MCF 10A (cell line): ENCODE results near the gene SLC25A42. TPM values are rescaled to one million over a fixed set of nuclear protein-coding genes. Genes with fewer than 3 reads are reported as not detected.

Experiments used
- BruUV-seq: library from RNA; stranded (reverse); fragments of 400-500 nt; replicated peaks from 2 replicates; lab custom pipeline; 2021; lab: Mats Ljungman, UMichigan
- CTCF ChIA-PET: fragments of 300-600 bp; sonication (Branson Sonifier 250); formaldehyde crosslinking; extraction: SDS; loops from one replicate; lab custom pipeline; 2021; ENCODE audit warnings: antibody characterized with exemption, inconsistent platforms; lab: Yijun Ruan, JAX
- POLR2A ChIA-PET: fragments of 300-600, 350-650 bp; sonication (Branson Sonifier 250); formaldehyde crosslinking; extraction: SDS; loops from one replicate; lab custom pipeline; 2020; ENCODE audit warnings: antibody characterized with exemption, inconsistent platforms; lab: Yijun Ruan, JAX
- DNase-seq: peaks from one replicate; pipeline ENCODE4 v3.0.0-alpha.2; 2018; ENCODE audit not compliant: unreplicated experiment
- H3K27ac Mint-ChIP-seq: one replicate; pipeline ENCODE4 v1.8.0; 2022; ENCODE audit warnings: mild to moderate bottlenecking, low read depth, mixed read lengths; ENCODE audit not compliant: unreplicated experiment
- H3K27me3 Mint-ChIP-seq: one replicate; pipeline ENCODE4 v1.8.0; 2022; ENCODE audit warnings: mixed read lengths; ENCODE audit not compliant: insufficient read depth, unreplicated experiment
- H3K36me3 Mint-ChIP-seq: one replicate; pipeline ENCODE4 v1.8.0; 2022; ENCODE audit warnings: mild to moderate bottlenecking, moderate library complexity, mixed read lengths; ENCODE audit not compliant: insufficient read depth, unreplicated experiment
- H3K4me1 Mint-ChIP-seq: one replicate; pipeline ENCODE4 v1.8.0; 2022; ENCODE audit warnings: mixed read lengths; ENCODE audit not compliant: insufficient read depth, unreplicated experiment
- H3K4me3 Mint-ChIP-seq: one replicate; pipeline ENCODE4 v1.8.0; 2022; ENCODE audit warnings: mild to moderate bottlenecking, moderate library complexity, mixed read lengths; ENCODE audit not compliant: unreplicated experiment
- H3K9me3 Mint-ChIP-seq: one replicate; pipeline ENCODE4 v1.8.0; 2022; ENCODE audit warnings: mixed read lengths; ENCODE audit not compliant: unreplicated experiment
- CTCF ChIP-seq: fragments of 200-600 bp; IDR thresholded peaks from one replicate; pipeline ENCODE4 v1.8.0; 2022; ENCODE audit warnings: antibody characterized with exemption, mild to moderate bottlenecking; ENCODE audit not compliant: unreplicated experiment
- intact Hi-C: fragments of 100-400 bp; cut with micrococcal nuclease; formaldehyde crosslinking; loops from 2 replicates; pipeline ENCODE4 v1.14.1; 2022
- total RNA-seq: library from RNA; stranded (reverse); gene quantifications from 2 replicates; pipeline ENCODE4 v1.2.3, GENCODE V29; 2022

SLC25A42 gene
- total RNA-seq, 1 experiment from 2014 or later = 3.1 TPM

- H3K4me3 Mint-ChIP-seq = no peak overlapping the region
- no peaks in the 10 kb centered on the region for H3K27me3 Mint-ChIP-seq
- H3K27ac Mint-ChIP-seq = no peak overlapping the region
- no peaks in the 10 kb centered on the region for H3K4me1 Mint-ChIP-seq
- no peak for DNase-seq
- ChIA-PET CTCF (no interaction called here), POLR2A (no interaction called here)
- TF ChIP-seq CTCF = no peak
- BruUV-seq = no TSS peak
- peaks cover 30% of the 10 kb centered on the region for H3K36me3 Mint-ChIP-seq
- intact Hi-C loops = no loop called here
- peaks cover 18% of the 10 kb centered on the region for H3K9me3 Mint-ChIP-seq
Observed at GRCh38 chr19:19126102-19126501, 62.3 kb downstream of the SLC25A42 start.

- no peak for DNase-seq
- ChIA-PET CTCF (interaction anchor here (0.7 kb wide), 1 partner anchor 88 kb away, joined by 3 read pairs; no protein-coding TSS in a partner anchor), POLR2A (no interaction called here)
- Mint-ChIP-seq H3K36me3 (peaks cover 7% of the 10 kb centered on the region), H3K27me3 (no peaks in the 10 kb centered on the region), H3K9me3 (peaks cover 7% of the 10 kb centered on the region), H3K4me3 (no peak overlapping the region), H3K27ac (no peak overlapping the region), H3K4me1 (peaks cover 3% of the 10 kb centered on the region)
- no peak for TF ChIP-seq CTCF
- no TSS peak for BruUV-seq
- intact Hi-C loops = no loop called here
Observed at GRCh38 chr19:19131989-19132388, 68.2 kb downstream of the SLC25A42 start.

GRCh38 chr19:19132912-19133311, 69.1 kb downstream of the SLC25A42 start:
- peaks cover 11% of the 10 kb centered on the region for H3K4me1 Mint-ChIP-seq
- no peak for DNase-seq
- H3K27ac Mint-ChIP-seq = no peak overlapping the region
- no peak for TF ChIP-seq CTCF
- H3K36me3 Mint-ChIP-seq = peaks cover 10% of the 10 kb centered on the region
- H3K4me3 Mint-ChIP-seq = no peak overlapping the region
- intact Hi-C loops = no loop called here
- H3K9me3 Mint-ChIP-seq = peaks cover 7% of the 10 kb centered on the region
- POLR2A ChIA-PET = no interaction called here
- no TSS peak for BruUV-seq
- no peaks in the 10 kb centered on the region for H3K27me3 Mint-ChIP-seq
- CTCF ChIA-PET = no interaction called here

GRCh38 chr19:19133985-19134384, 70.2 kb downstream of the SLC25A42 start:
- Mint-ChIP-seq H3K4me1 (peaks cover 11% of the 10 kb centered on the region), H3K9me3 (peaks cover 7% of the 10 kb centered on the region), H3K27ac (no peak overlapping the region), H3K4me3 (no peak overlapping the region), H3K27me3 (no peaks in the 10 kb centered on the region), H3K36me3 (peaks cover 6% of the 10 kb centered on the region)
- ChIA-PET CTCF (interaction anchor here (0.5 to 0.9 kb wide), 4 partner anchors 13 to 158 kb away, joined by 3 to 4 read pairs (median 3); no protein-coding TSS in a partner anchor), POLR2A (interaction anchor here (0.7 kb wide), 1 partner anchor 299 kb away, joined by 3 read pairs; no protein-coding TSS in a partner anchor)
- intact Hi-C loops = no loop called here
- BruUV-seq = no TSS peak
- no peak for DNase-seq
- no peak for TF ChIP-seq CTCF
